GM18907 (cell line): ENCODE data around the gene VCX2.
"Not testable (repeated sequence)": the region's sequence is repeated elsewhere in the genome, so short reads cannot be mapped to it uniquely, and the experiment has no call there.

Experiments
- ATAC-seq: cut with Tn5 transposase; IDR thresholded peaks from one replicate; pipeline ENCODE4 v1.9.1; 2021; ENCODE audit warnings: mild to moderate bottlenecking, moderate library complexity; ENCODE audit not compliant: unreplicated experiment

Gene VCX2

GRCh38 chrX:8122538-8122937, 48.5 kb downstream of the VCX2 start:
- no peak for ATAC-seq

- ATAC-seq = not testable (repeated sequence)
These were observed 49.7 kb downstream of the VCX2 start for GRCh38 chrX:8121391-8121790.
